HepG2 (cell line): ENCODE data around the gene PHOSPHO2.

ENCODE experiments used
- MATR3 ChIP-seq: sonication (generic); formaldehyde crosslinking; IDR thresholded peaks from 2 replicates; pipeline ENCODE4 v1.4.0; 2020; ENCODE audit warnings: missing genetic modification reagents
- POLR2AphosphoS5 ChIP-seq: IDR thresholded peaks from 2 replicates; pipeline ENCODE4 v1.6.1; 2012; ENCODE audit warnings: low read depth, low read length
- SMAD3 ChIP-seq: sonication (generic); formaldehyde crosslinking; IDR thresholded peaks from 2 replicates; pipeline ENCODE4 v1.4.0; 2020; ENCODE audit warnings: missing genetic modification reagents
- SP1 ChIP-seq, 2 experiments: fragments of 450-650 bp in 1 of 2; sonication (generic) in 1 of 2; formaldehyde crosslinking in 1 of 2; IDR thresholded peaks; 2 replicates each; pipeline versions ENCODE4 v1.4.0 to v1.6.1; 2016 to 2020; ENCODE audit warnings: missing genetic modification reagents in 1 of 2

DNA sequence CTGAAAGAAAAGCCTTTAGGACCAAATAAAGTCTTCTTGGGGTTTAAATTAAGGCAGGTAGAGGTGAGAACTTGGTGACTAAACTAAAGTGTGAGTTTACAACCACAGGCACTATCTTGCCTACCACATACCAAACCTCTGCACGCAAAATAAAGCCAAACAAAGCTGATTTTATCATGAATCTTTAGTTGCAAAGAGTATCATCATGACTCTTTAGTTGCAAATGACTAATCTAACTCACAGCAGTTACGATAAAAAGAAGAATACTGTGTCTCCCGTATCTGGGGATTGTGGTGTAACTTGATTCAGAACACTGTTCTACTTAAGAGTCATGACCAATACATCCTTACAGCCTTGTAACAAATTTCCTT, 11.2 kb upstream of the PHOSPHO2 start:
- TF ChIP-seq SMAD3 (CRISPR knock-in tag) (no peak), MATR3 (no peak), POLR2AphosphoS5 (no peak), SP1 (IDR thresholded peaks at IDR 0.05) (no peak), SP1 (CRISPR knock-in tag; IDR thresholded peaks at IDR 0.05) (no peak)
